H1 (cell line): ENCODE measurements around the gene TBCD. TPM values are rescaled to one million over a fixed set of nuclear protein-coding genes. Genes with fewer than 3 reads are reported as not detected.

ENCODE experiments used
- CTCF ChIA-PET: fragments of 300-600 bp; sonication (Branson Sonifier 250); formaldehyde crosslinking; loops from one replicate; lab custom pipeline; 2021; ENCODE audit not compliant: partially characterized antibody; lab: Charles Lee
- POLR2A ChIA-PET: fragments of 300-600 bp; sonication (Branson Sonifier 250); formaldehyde crosslinking; loops from one replicate; lab custom pipeline; 2021; ENCODE audit warnings: inconsistent platforms; ENCODE audit not compliant: partially characterized antibody; lab: Charles Lee
- DNase-seq, 2 experiments: peaks; one replicate each; pipeline versions ENCODE4 v3.0.0 to v3.0.0-alpha.2; 2010 to 2022; ENCODE audit warnings: low spot score in 2 of 2, low read depth in 1 of 2, mixed read lengths in 1 of 2
- FAIRE-seq: peaks from 2 replicates; lab custom pipeline; 2011; peaks lifted over from hg19 to GRCh38; lab: Jason Lieb, UNC
- H2AFZ ChIP-seq: 2 replicates; pipeline ENCODE4 v1.8.1; 2012; ENCODE audit warnings: low read length, inconsistent platforms
- H2AK5ac ChIP-seq: 2 replicates; pipeline ENCODE4 v1.6.1; 2013; ENCODE audit warnings: low read depth, low read length
- H2BK120ac ChIP-seq: replicated peaks from 2 replicates; pipeline ENCODE3; 2013; ENCODE audit warnings: low read depth, low read length, inconsistent platforms
- H2BK12ac ChIP-seq: 2 replicates; pipeline ENCODE4 v1.6.1; 2013; ENCODE audit warnings: low read depth, low read length
- H2BK15ac ChIP-seq: 2 replicates; pipeline ENCODE4 v1.6.1; 2013; ENCODE audit warnings: low read length
- H2BK20ac ChIP-seq: 2 replicates; pipeline ENCODE4 v1.6.1; 2013; ENCODE audit warnings: low read length
- H2BK5ac ChIP-seq: 2 replicates; pipeline ENCODE4 v1.6.1; 2013; ENCODE audit warnings: low read depth, low read length
- H3K14ac ChIP-seq: 2 replicates; pipeline ENCODE4 v1.6.1; 2013; ENCODE audit warnings: inconsistent platforms; ENCODE audit not compliant: insufficient read length
- H3K18ac ChIP-seq: 2 replicates; pipeline ENCODE4 v1.6.1; 2013; ENCODE audit warnings: low read length; ENCODE audit errors: extremely low read depth
- H3K23ac ChIP-seq: 2 replicates; pipeline ENCODE4 v1.6.1; 2013; ENCODE audit warnings: inconsistent platforms; ENCODE audit not compliant: insufficient read length
- H3K23me2 ChIP-seq: 2 replicates; pipeline ENCODE4 v1.6.1; 2013; ENCODE audit warnings: low read depth, low read length
- H3K27ac ChIP-seq: 2 replicates; pipeline ENCODE4 v1.6.1; 2011; ENCODE audit warnings: low read depth, low read length, inconsistent platforms
- H3K27me3 ChIP-seq, 4 experiments: replicated peaks in 1 of 4; 1 replicate in 1 of 4; 2 replicates in 3 of 4; pipeline versions ENCODE4 v1.6.1 to v1.8.1; 2011 to 2013; ENCODE audit warnings: low read length in 3 of 4, mild to moderate bottlenecking in 3 of 4, inconsistent platforms in 2 of 4, mixed read lengths in 2 of 4, moderate library complexity in 1 of 4; ENCODE audit not compliant: control insufficient read depth in 3 of 4, insufficient read depth in 3 of 4; ENCODE audit errors: extremely low read depth in 1 of 4
- H3K36me3 ChIP-seq, 4 experiments: 2 replicates each; pipeline versions ENCODE4 v1.6.1 to v1.8.1; 2011 to 2013; ENCODE audit warnings: mild to moderate bottlenecking in 4 of 4, low read length in 3 of 4, moderate library complexity in 2 of 4, control low read depth in 1 of 4, inconsistent platforms in 1 of 4; ENCODE audit not compliant: insufficient read depth in 4 of 4, control insufficient read depth in 2 of 4
- H3K4ac ChIP-seq: replicated peaks from 2 replicates; pipeline ENCODE3; 2013; ENCODE audit warnings: low read length, low read depth, mixed read lengths, inconsistent platforms; ENCODE audit not compliant: insufficient read length
- H3K4me1 ChIP-seq, 4 experiments: replicated peaks in 1 of 4; 1 replicate in 1 of 4; 2 replicates in 3 of 4; pipeline versions ENCODE4 v1.6.1 to v1.8.1; 2011 to 2013; ENCODE audit warnings: low read length in 3 of 4, inconsistent platforms in 2 of 4, mixed read lengths in 1 of 4; ENCODE audit not compliant: insufficient read depth in 4 of 4, control insufficient read depth in 3 of 4
- H3K4me2 ChIP-seq, 2 experiments: 2 replicates each; pipeline versions ENCODE4 v1.6.1 to v1.8.1; 2011 to 2013; ENCODE audit warnings: low read depth in 2 of 2, low read length in 2 of 2, control low read depth in 1 of 2, inconsistent platforms in 1 of 2, mild to moderate bottlenecking in 1 of 2; ENCODE audit not compliant: insufficient read depth in 1 of 2
- H3K4me3 ChIP-seq, 4 experiments: fragments of 200-600, 300-600 bp in 1 of 4; sonication (generic), shearing (Covaris generic), sonication (Bioruptor Twin) in 1 of 4; 2 replicates each; pipeline versions ENCODE4 v1.5.1 to v1.8.1; 2011 to 2016; ENCODE audit warnings: low read length in 4 of 4, low read depth in 3 of 4, control low read depth in 2 of 4, inconsistent platforms in 2 of 4, mild to moderate bottlenecking in 2 of 4, mixed read lengths in 1 of 4, moderate library complexity in 1 of 4; ENCODE audit not compliant: insufficient read depth in 2 of 4; ENCODE audit errors: extremely low read depth in 1 of 4
- H3K56ac ChIP-seq: replicated peaks from 2 replicates; pipeline ENCODE3; 2013; ENCODE audit warnings: low read depth, mild to moderate bottlenecking, mixed read lengths, low read length, inconsistent platforms; ENCODE audit not compliant: insufficient read length
- H3K79me1 ChIP-seq: 2 replicates; pipeline ENCODE4 v1.6.1; 2013; ENCODE audit warnings: low read depth, low read length, control low read depth
- H3K79me2 ChIP-seq, 2 experiments: 2 replicates each; pipeline versions ENCODE4 v1.6.1 to v1.8.1; 2012 to 2013; ENCODE audit warnings: low read length in 2 of 2, mild to moderate bottlenecking in 2 of 2, inconsistent platforms in 1 of 2; ENCODE audit not compliant: insufficient read depth in 2 of 2, control insufficient read depth in 1 of 2
- H3K9ac ChIP-seq, 4 experiments: replicated peaks in 1 of 4; 1 replicate in 1 of 4; 2 replicates in 3 of 4; pipeline versions ENCODE4 v1.6.1 to v1.8.1; 2011 to 2013; ENCODE audit warnings: low read depth in 3 of 4, low read length in 3 of 4, control low read depth in 2 of 4, mild to moderate bottlenecking in 2 of 4, moderate library complexity in 2 of 4, inconsistent platforms in 1 of 4; ENCODE audit errors: extremely low read depth in 1 of 4
- H3K9me3 ChIP-seq, 2 experiments: 2 replicates each; pipeline versions ENCODE4 v1.6.1 to v1.8.1; 2012 to 2013; ENCODE audit warnings: mild to moderate bottlenecking in 2 of 2, moderate library complexity in 2 of 2, control low read depth in 1 of 2, inconsistent platforms in 1 of 2, low read depth in 1 of 2, low read length in 1 of 2, mixed read lengths in 1 of 2; ENCODE audit not compliant: insufficient read depth in 2 of 2
- H4K20me1 ChIP-seq, 2 experiments: replicated peaks in 1 of 2; 2 replicates each; pipeline versions ENCODE3 to v1.8.1; 2011 to 2013; ENCODE audit warnings: inconsistent platforms in 2 of 2, low read length in 2 of 2, mild to moderate bottlenecking in 1 of 2; ENCODE audit not compliant: insufficient read depth in 2 of 2, control insufficient read depth in 1 of 2
- H4K5ac ChIP-seq: 2 replicates; pipeline ENCODE4 v1.6.1; 2013; ENCODE audit warnings: low read length, low read depth, mixed read lengths, inconsistent platforms; ENCODE audit not compliant: insufficient read length
- H4K8ac ChIP-seq: 2 replicates; pipeline ENCODE4 v1.8.0; 2013; ENCODE audit warnings: mild to moderate bottlenecking, moderate library complexity, low read length, inconsistent platforms; ENCODE audit not compliant: insufficient read depth; ENCODE audit errors: extremely low read depth
- H4K91ac ChIP-seq: replicated peaks from 2 replicates; pipeline ENCODE3; 2013; ENCODE audit warnings: low read length, mixed read lengths, inconsistent platforms; ENCODE audit not compliant: insufficient read length
- YY1 ChIP-seq: IDR thresholded peaks from 2 replicates; pipeline ENCODE4 v1.6.1; 2011; ENCODE audit warnings: low read depth, mild to moderate bottlenecking, low read length
- WGBS, 2 experiments: shearing (Covaris generic) in 1 of 2; methylation state at CpG; one replicate each; pipeline versions ENCODE4 v1.1.6 to v1.1.7; 2013 to 2015; ENCODE audit warnings: low lambda C conversion rate in 2 of 2, mixed read lengths in 2 of 2, inconsistent platforms in 1 of 2, low coverage in 1 of 2, missing lambda C conversion rate in 1 of 2; ENCODE audit not compliant: insufficient replicate concordance in 2 of 2, insufficient coverage in 1 of 2, insufficient read length in 1 of 2; ENCODE audit errors: extremely low coverage in 1 of 2, missing lambda C conversion rate in 1 of 2; 5-methylcytosine and 5-hydroxymethylcytosine counted together
- polyA plus RNA-seq, 7 experiments: library from polyadenylated mRNA; depleted of rRNA in 3 of 7; stranded (reverse) in 5 of 7; unstranded in 2 of 7; fragments of >200 nt in 5 of 7; fragments of 200-250 nt in 2 of 7; gene quantifications; 1 replicate in 5 of 7; 2 replicates in 1 of 7; 4 replicates in 1 of 7; pipeline versions ENCODE4 v1.2.1 to v1.2.3, GENCODE V29; 2011 to 2013; ENCODE audit warnings: missing spikeins in 2 of 7, mixed read lengths in 2 of 7
- total RNA-seq: library from RNA; stranded (reverse); fragmentation: NEBNext Ultra II Directional; extraction: Animal tissue kit (Norgen Biotek cat#: 25700); gene quantifications from 2 replicates; pipeline ENCODE4 v1.2.1, GENCODE V29; 2021

The TBCD gene
- total and polyA plus RNA-seq, 2 of the 8 experiments (the other 6 are each of a cell fraction or from before 2014, with no cell fraction given) = 118 to 162 TPM

GRCh38 chr17:82837586-82838320 lies 85.9 kb downstream of the TBCD start:
- H3K56ac ChIP-seq = no peak overlapping the region
- no peak overlapping the region for H3K18ac ChIP-seq
- H3K36me3 ChIP-seq = peaks cover 0 to 4% (median 0%) of the 10 kb centered on the region in 4 experiments; a peak in 2 of 8 replicates
- 90% methylated on average over 13 of the region's 13 CpGs; no CpG with 5 or more reads in 1 of the 2 experiments for WGBS, 2 experiments
- H3K4me3 ChIP-seq = no peak overlapping the region
- H3K79me2 ChIP-seq = no peaks in the 10 kb centered on the region
- no peak overlapping the region for H2AK5ac ChIP-seq
- H3K4ac ChIP-seq = no peak overlapping the region
- H2BK12ac ChIP-seq = no peak overlapping the region
- H4K5ac ChIP-seq = no peak overlapping the region
- ChIA-PET CTCF (interaction anchor here (0.9 to 5.3 kb wide), 10 partner anchors 8 to 60 kb away, joined by 3 to 20 read pairs (median 7); no protein-coding TSS in a partner anchor), POLR2A (interaction anchor here (1.0 to 1.4 kb wide), 2 partner anchors 15 to 16 kb away, joined by 3 read pairs; no protein-coding TSS in a partner anchor)
- no peaks in the 10 kb centered on the region for H3K23me2 ChIP-seq
- H3K14ac ChIP-seq = no peak overlapping the region
- no peak for TF ChIP-seq YY1
- H3K27ac ChIP-seq = no peak overlapping the region
- no peak overlapping the region for H3K23ac ChIP-seq
- H3K9ac ChIP-seq = no peak overlapping the region
- no peak overlapping the region for H4K91ac ChIP-seq
- no peak overlapping the region for H4K8ac ChIP-seq
- H3K79me1 ChIP-seq = peaks cover 3% of the 10 kb centered on the region; the same call in 1 of the 2 replicates
- H2BK5ac ChIP-seq = no peak overlapping the region
- no peaks in the 10 kb centered on the region for H3K27me3 ChIP-seq
- H4K20me1 ChIP-seq = peaks cover 0 to 2% of the 10 kb centered on the region in 2 experiments
- DNase-seq = no peak
- FAIRE-seq = no peak
- no peak overlapping the region for H2BK20ac ChIP-seq
- no peak overlapping the region for H2BK120ac ChIP-seq
- H2AFZ ChIP-seq = no peak overlapping the region
- no peak overlapping the region for H3K4me2 ChIP-seq
- peaks cover 4 to 18% (median 11%) of the 10 kb centered on the region in 4 experiments; a peak in 5 of 7 replicates for H3K4me1 ChIP-seq
- H3K9me3 ChIP-seq = no peaks in the 10 kb centered on the region
- H2BK15ac ChIP-seq = no peak overlapping the region
